ENCODE results near the gene RNF8. TPM values are rescaled to one million over a fixed set of nuclear protein-coding genes. Genes with fewer than 3 reads are reported as not detected.
A peak's percentile ranks its signal among the peaks of the same experiment; 100 is the strongest.

RNF8 gene
- polyA plus RNA-seq, 3 donors, result 4.2 to 4.9 (median 4.7) TPM

DNA sequence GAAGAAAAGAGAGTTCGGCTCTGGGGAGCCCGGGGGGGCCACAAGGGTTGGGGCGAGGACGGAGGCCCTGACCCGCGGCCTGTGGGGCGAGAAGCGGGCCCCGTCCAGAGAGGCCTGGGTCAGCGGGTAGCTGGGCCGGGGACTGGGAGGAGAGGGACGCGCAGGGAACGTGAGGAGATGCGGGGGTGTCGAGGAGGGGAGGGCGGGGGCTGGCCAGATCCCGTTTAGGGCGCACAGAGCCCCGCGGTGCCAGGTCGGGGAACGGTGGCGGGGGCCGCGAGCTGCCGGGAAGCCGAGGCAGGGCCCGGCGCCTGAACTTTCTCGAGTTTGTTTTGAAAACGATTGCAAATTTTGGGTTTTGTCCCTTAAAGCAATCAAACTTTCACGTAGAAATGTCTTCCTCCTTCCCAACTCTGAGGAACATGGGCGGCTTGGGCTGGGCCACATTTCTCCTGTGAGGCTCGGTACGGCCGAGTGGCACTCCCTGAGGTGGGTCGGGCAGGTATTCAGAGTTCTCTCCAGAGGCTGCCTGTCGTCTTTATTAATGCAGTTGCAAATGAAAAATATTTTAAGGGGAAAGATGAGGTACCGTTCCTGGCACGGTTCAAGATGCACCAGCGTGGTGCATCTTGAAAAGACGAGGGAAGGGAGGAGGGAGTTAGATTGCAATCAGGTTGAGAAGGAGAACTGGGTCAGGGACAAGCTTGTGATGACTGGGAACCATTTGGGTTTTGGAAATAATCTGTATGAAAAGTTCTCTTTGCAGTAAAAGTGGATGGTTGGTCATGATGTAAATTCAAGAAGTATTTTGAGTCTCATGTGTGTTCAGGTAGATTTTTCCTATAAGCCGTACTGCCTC lies 972 bp downstream of the RNF8 start:
- H3K27ac ChIP-seq (ENCODE audit: low read depth in 1 of 2, low read length in 2 of 2), result peak overlapping the region in 1 of 2 donors; percentile 40
- no peaks in the 10 kb centered on the region for H3K36me3 ChIP-seq (replicated peaks in 1 of 2; ENCODE audit: control insufficient read depth in 1 of 2, insufficient read depth in 2 of 2, low read length in 2 of 2)
- no peaks in the 10 kb centered on the region for H3K27me3 ChIP-seq (ENCODE audit: control insufficient read depth in 2 of 2, insufficient read depth in 2 of 2, low read length in 2 of 2)
- peak overlapping the region; percentile 99 for H2AFZ ChIP-seq (ENCODE audit: insufficient read depth, low read depth, low read length, poor library complexity, severe bottlenecking)
- H3K27me3 Mint-ChIP-seq (ENCODE audit: low read depth in 3 of 3), result peaks cover 8 to 20% (median 14%) of the 10 kb centered on the region in 3 donors
- 4% methylated on average over 39 of the region's 44 CpGs for WGBS (ENCODE audit: insufficient coverage)
- peak overlapping the region in 3 of 7 donors; percentile 5 to 91 (median 53) for H3K27ac Mint-ChIP-seq
- TF ChIP-seq, protein P1, sequence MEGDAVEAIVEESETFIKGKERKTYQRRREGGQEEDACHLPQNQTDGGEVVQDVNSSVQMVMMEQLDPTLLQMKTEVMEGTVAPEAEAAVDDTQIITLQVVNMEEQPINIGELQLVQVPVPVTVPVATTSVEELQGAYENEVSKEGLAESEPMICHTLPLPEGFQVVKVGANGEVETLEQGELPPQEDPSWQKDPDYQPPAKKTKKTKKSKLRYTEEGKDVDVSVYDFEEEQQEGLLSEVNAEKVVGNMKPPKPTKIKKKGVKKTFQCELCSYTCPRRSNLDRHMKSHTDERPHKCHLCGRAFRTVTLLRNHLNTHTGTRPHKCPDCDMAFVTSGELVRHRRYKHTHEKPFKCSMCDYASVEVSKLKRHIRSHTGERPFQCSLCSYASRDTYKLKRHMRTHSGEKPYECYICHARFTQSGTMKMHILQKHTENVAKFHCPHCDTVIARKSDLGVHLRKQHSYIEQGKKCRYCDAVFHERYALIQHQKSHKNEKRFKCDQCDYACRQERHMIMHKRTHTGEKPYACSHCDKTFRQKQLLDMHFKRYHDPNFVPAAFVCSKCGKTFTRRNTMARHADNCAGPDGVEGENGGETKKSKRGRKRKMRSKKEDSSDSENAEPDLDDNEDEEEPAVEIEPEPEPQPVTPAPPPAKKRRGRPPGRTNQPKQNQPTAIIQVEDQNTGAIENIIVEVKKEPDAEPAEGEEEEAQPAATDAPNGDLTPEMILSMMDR (IDR thresholded peaks at IDR 0.05), result no peak
- H3K4me1 Mint-ChIP-seq, result peaks cover 22% of the 10 kb centered on the region
- DNase-seq, result peak in 1 of 3 donors; percentile 1
- peaks cover 0 to 3% (median 0%) of the 10 kb centered on the region in 7 donors for H3K9me3 Mint-ChIP-seq
- peak overlapping the region; percentile 93 to 98 for H3K4me3 Mint-ChIP-seq
- no peaks in the 10 kb centered on the region for H4K20me1 ChIP-seq (ENCODE audit: insufficient read depth, low read length)
- H3K9ac ChIP-seq (ENCODE audit: insufficient read depth, low read length, poor library complexity, severe bottlenecking), result peak overlapping the region; percentile 82
- peaks cover 4% of the 10 kb centered on the region in 2 donors for H3K36me3 Mint-ChIP-seq
- peaks cover 11 to 15% of the 10 kb centered on the region in 2 donors for H3K4me1 ChIP-seq (ENCODE audit: control insufficient read depth in 1 of 2, insufficient read depth in 2 of 2, low read length in 2 of 2)
- intact Hi-C loops (cut with micrococcal nuclease), result no loop called here
- H3K4me3 ChIP-seq (replicated peaks in 1 of 3; ENCODE audit: low read depth in 2 of 3, low read length in 3 of 3), result peak overlapping the region; percentile 87 to 99 (median 92)
- no peaks in the 10 kb centered on the region for H3K9me3 ChIP-seq (replicated peaks in 1 of 2; ENCODE audit: control insufficient read depth in 1 of 2, insufficient read depth in 1 of 2, low read length in 2 of 2)
- H3K4me2 ChIP-seq (replicated peaks; ENCODE audit: extremely low read depth, low read length, poor library complexity, severe bottlenecking), result peak overlapping the region; percentile 97
- peaks cover 36% of the 10 kb centered on the region for H3K79me2 ChIP-seq (ENCODE audit: insufficient read depth, low read length)

DNA sequence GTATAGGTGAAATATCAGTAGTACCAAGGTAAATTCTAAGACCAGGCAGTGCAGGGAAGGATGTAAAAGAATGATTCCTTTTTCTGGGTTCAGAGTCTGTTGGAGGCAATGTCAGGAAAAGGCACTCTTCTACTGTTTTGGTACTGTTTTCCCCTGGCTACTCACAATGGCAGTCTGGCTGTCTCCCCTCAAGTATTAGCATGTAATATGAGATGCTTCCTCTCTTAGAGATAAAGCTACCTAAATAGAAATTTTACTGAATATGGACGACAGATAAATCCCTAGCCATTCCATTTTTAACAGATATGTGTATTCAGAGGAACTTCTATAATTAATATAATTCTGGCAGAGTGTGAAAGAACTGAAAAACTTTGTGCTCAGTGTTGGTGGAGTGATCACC lies 3.5 kb downstream of the RNF8 start:
- Histone ChIP-seq H3K9ac (ENCODE audit: insufficient read depth, low read length, poor library complexity, severe bottlenecking) (no peak overlapping the region), H3K4me3 (replicated peaks in 1 of 3; ENCODE audit: low read depth in 2 of 3, low read length in 3 of 3) (no peak overlapping the region), H4K20me1 (ENCODE audit: insufficient read depth, low read length) (no peaks in the 10 kb centered on the region), H3K36me3 (replicated peaks in 1 of 2; ENCODE audit: control insufficient read depth in 1 of 2, insufficient read depth in 2 of 2, low read length in 2 of 2) (peaks cover 9 to 24% of the 10 kb centered on the region in 2 donors), H3K4me1 (ENCODE audit: control insufficient read depth in 1 of 2, insufficient read depth in 2 of 2, low read length in 2 of 2) (peaks cover 11 to 15% of the 10 kb centered on the region in 2 donors), H3K79me2 (ENCODE audit: insufficient read depth, low read length) (peaks cover 40% of the 10 kb centered on the region), H3K9me3 (replicated peaks in 1 of 2; ENCODE audit: control insufficient read depth in 1 of 2, insufficient read depth in 1 of 2, low read length in 2 of 2) (no peaks in the 10 kb centered on the region), H2AFZ (ENCODE audit: insufficient read depth, low read depth, low read length, poor library complexity, severe bottlenecking) (no peak overlapping the region), H3K4me2 (replicated peaks; ENCODE audit: extremely low read depth, low read length, poor library complexity, severe bottlenecking) (no peak overlapping the region), H3K27me3 (ENCODE audit: control insufficient read depth in 2 of 2, insufficient read depth in 2 of 2, low read length in 2 of 2) (no peaks in the 10 kb centered on the region), H3K27ac (ENCODE audit: low read depth in 1 of 2, low read length in 2 of 2) (no peak overlapping the region)
- peaks cover 8 to 20% (median 14%) of the 10 kb centered on the region in 3 donors for H3K27me3 Mint-ChIP-seq (ENCODE audit: low read depth in 3 of 3)
- H3K36me3 Mint-ChIP-seq, result peaks cover 16 to 20% of the 10 kb centered on the region in 2 donors
- H3K4me3 Mint-ChIP-seq, result no peak overlapping the region
- H3K4me1 Mint-ChIP-seq, result peaks cover 27% of the 10 kb centered on the region
- no peaks in the 10 kb centered on the region for H3K9me3 Mint-ChIP-seq
- DNase-seq, result no peak
- intact Hi-C loops (cut with micrococcal nuclease), result no loop called here
- H3K27ac Mint-ChIP-seq, result no peak overlapping the region
- TF ChIP-seq, protein P1 (IDR thresholded peaks at IDR 0.05), result no peak
- WGBS (ENCODE audit: insufficient coverage), result no CpG with 5 or more reads among the region's 1 CpG

Data from CD14-positive monocyte (primary cell).